Prostate gland (tissue), 2 donors: ENCODE measurements around the gene FERMT3. TPM values are rescaled to one million over a fixed set of nuclear protein-coding genes. Genes with fewer than 3 reads are reported as not detected.

Experiments
- DNase-seq: peaks from one replicate; pipeline ENCODE4 v3.0.0-alpha.2; 2019; ENCODE audit warnings: low spot score
- H3K27ac ChIP-seq, 2 donors: fragments of 200-600 bp; sonication (generic); 2 replicates each; pipeline ENCODE4 v1.5.1; 2017 to 2019
- H3K27me3 ChIP-seq: fragments of 200-600 bp; sonication (generic); replicated peaks from 2 replicates; pipeline ENCODE4 v1.5.1; 2019; ENCODE audit not compliant: insufficient read depth
- H3K36me3 ChIP-seq, 2 donors: fragments of 200-600 bp; sonication (generic); 1 replicate in 1 of 2; 2 replicates in 1 of 2; pipeline versions ENCODE4 v1.5.1 to v1.8.1; 2017 to 2019
- H3K4me1 ChIP-seq: fragments of 200-600 bp; sonication (generic); replicated peaks from 2 replicates; pipeline ENCODE4 v1.5.1; 2019
- H3K4me3 ChIP-seq, 2 donors: fragments of 200-600 bp; sonication (generic); 2 replicates each; pipeline ENCODE4 v1.5.1; 2017 to 2019
- H3K9me3 ChIP-seq: fragments of 200-600 bp; sonication (generic); 2 replicates; pipeline ENCODE4 v1.5.1; 2017
- CTCF ChIP-seq, 4 experiments: fragments of 200-600 bp in 2 of 4; fragments of 450-650 bp in 2 of 4; sonication (generic) in 2 of 4; IDR thresholded peaks; 1 replicate in 3 of 4; 2 replicates in 1 of 4; pipeline ENCODE4 v1.5.1; 2016 to 2019; ENCODE audit warnings: antibody characterized with exemption in 4 of 4, mild to moderate bottlenecking in 2 of 4, moderate library complexity in 2 of 4
- POLR2A ChIP-seq: fragments of 450-650 bp; IDR thresholded peaks from one replicate; pipeline ENCODE4 v1.6.1; 2016; ENCODE audit warnings: antibody characterized with exemption, mild to moderate bottlenecking
- POLR2AphosphoS5 ChIP-seq: sonication (generic); formaldehyde crosslinking; IDR thresholded peaks from one replicate; pipeline ENCODE4 v1.6.1; 2017; ENCODE audit warnings: antibody characterized with exemption
- WGBS: methylation state at CpG from one replicate; pipeline ENCODE4 v1.1.5; 2018; 5-methylcytosine and 5-hydroxymethylcytosine counted together
- intact Hi-C: fragments of 100-400 bp; cut with DNase I; formaldehyde crosslinking; loops from one replicate; pipeline ENCODE4 v1.14.2; 2022
- total RNA-seq, 2 donors: library from RNA; depleted of rRNA; stranded (reverse); fragments of >200 nt; gene quantifications; one replicate each; pipeline ENCODE4 v1.1.0, GENCODE V29; 2016

FERMT3 gene
- total RNA-seq, 2 donors from 2014 or later = 5.3 to 12.8 TPM

- Histone ChIP-seq H3K9me3 (no peaks in the 10 kb centered on the region), H3K4me3 (peak within 1 kb of the TSS; percentile 47 to 52), H3K27me3 (no peaks in the 10 kb centered on the region), H3K27ac (peak within 1 kb of the TSS; percentile 82 to 84), H3K36me3 (no peaks in the 10 kb centered on the region), H3K4me1 (peaks cover 15% of the 10 kb centered on the region)
- 1% methylated on average over 51 of the region's 74 CpGs for WGBS
- peak; percentile 67 for TF ChIP-seq POLR2AphosphoS5
- peak in 3 of 4 experiments; percentile 9 to 51 (median 33) for TF ChIP-seq CTCF (IDR thresholded peaks at IDR 0.05)
- peak; percentile 33 for TF ChIP-seq POLR2A
- intact Hi-C loops = no loop called here
- peak; percentile 83 for DNase-seq
Observed at GRCh38 chr11:64246871-64247728, 40.6 kb downstream of the FERMT3 start, which contains the start of gene PPP1R14B. PPP1R14B (minus strand) TSS chr11:64246943; CDS start chr11:64246673, 270 bp downstream.

- H3K9me3 ChIP-seq = no peaks in the 10 kb centered on the region
- H3K4me3 ChIP-seq = peak overlapping the region; percentile 47 to 52
- WGBS = 41% methylated on average over 31 of the region's 31 CpGs
- intact Hi-C loops = no loop called here
- no peaks in the 10 kb centered on the region for H3K36me3 ChIP-seq
- peak overlapping the region; percentile 82 to 84 for H3K27ac ChIP-seq
- no peak for DNase-seq
- H3K4me1 ChIP-seq = peaks cover 20% of the 10 kb centered on the region
- TF ChIP-seq CTCF (IDR thresholded peaks at IDR 0.05) = no peak
- TF ChIP-seq POLR2AphosphoS5 = no peak
- TF ChIP-seq POLR2A = no peak
- no peaks in the 10 kb centered on the region for H3K27me3 ChIP-seq
Observed at GRCh38 chr11:64247729-64248531, 41.4 kb downstream of the FERMT3 start.

GRCh38 chr11:64248578-64248977, 42.1 kb downstream of the FERMT3 start:
- H3K27ac ChIP-seq = no peak overlapping the region
- no peak overlapping the region for H3K4me3 ChIP-seq
- H3K9me3 ChIP-seq = no peaks in the 10 kb centered on the region
- WGBS = 72% methylated on average over 6 of the region's 7 CpGs
- intact Hi-C loops = no loop called here
- no peaks in the 10 kb centered on the region for H3K27me3 ChIP-seq
- no peak for DNase-seq
- H3K36me3 ChIP-seq = no peaks in the 10 kb centered on the region
- peaks cover 22% of the 10 kb centered on the region for H3K4me1 ChIP-seq
- TF ChIP-seq POLR2A (no peak), CTCF (IDR thresholded peaks at IDR 0.05) (no peak)

- WGBS = 97% methylated on average over 4 of the region's 4 CpGs
- intact Hi-C loops = no loop called here
Observed at GRCh38 chr11:64249038-64249437, 42.5 kb downstream of the FERMT3 start.

More at GRCh38 chr11:64249038-64249437, 42.5 kb downstream of the FERMT3 start:
- H3K27me3 ChIP-seq = no peaks in the 10 kb centered on the region
- H3K4me3 ChIP-seq = no peak overlapping the region
- no peak for DNase-seq
- H3K4me1 ChIP-seq = peaks cover 22% of the 10 kb centered on the region
- no peak overlapping the region for H3K27ac ChIP-seq
- H3K9me3 ChIP-seq = no peaks in the 10 kb centered on the region
- no peaks in the 10 kb centered on the region for H3K36me3 ChIP-seq
- no peak for TF ChIP-seq POLR2A
- no peak for TF ChIP-seq POLR2AphosphoS5
- TF ChIP-seq CTCF (IDR thresholded peaks at IDR 0.05) = no peak
